ENCODE data around the gene MUS81.

- TF ChIP-seq CTCF (IDR thresholded peaks at IDR 0.05; ENCODE audit: low read depth, low read length, poor library complexity, severe bottlenecking) (no peak), EZH2phosphoT487 (IDR thresholded peaks at IDR 0.05; ENCODE audit: borderline replicate concordance, low read length) (no peak)
Measured at GRCh38 chr11:65885231-65885630, 25.0 kb downstream of the MUS81 start.

Measured in DOHH2 (cell line).